GM19455 (cell line): ENCODE measurements around the gene LEUTX.
"Not testable (repeated sequence)": the region's sequence is repeated elsewhere in the genome, so short reads cannot be mapped to it uniquely, and the experiment has no call there.

Source experiments
- ATAC-seq: cut with Tn5 transposase; IDR thresholded peaks from one replicate; pipeline ENCODE4 v1.9.1; 2021; ENCODE audit not compliant: unreplicated experiment

Gene LEUTX

DNA sequence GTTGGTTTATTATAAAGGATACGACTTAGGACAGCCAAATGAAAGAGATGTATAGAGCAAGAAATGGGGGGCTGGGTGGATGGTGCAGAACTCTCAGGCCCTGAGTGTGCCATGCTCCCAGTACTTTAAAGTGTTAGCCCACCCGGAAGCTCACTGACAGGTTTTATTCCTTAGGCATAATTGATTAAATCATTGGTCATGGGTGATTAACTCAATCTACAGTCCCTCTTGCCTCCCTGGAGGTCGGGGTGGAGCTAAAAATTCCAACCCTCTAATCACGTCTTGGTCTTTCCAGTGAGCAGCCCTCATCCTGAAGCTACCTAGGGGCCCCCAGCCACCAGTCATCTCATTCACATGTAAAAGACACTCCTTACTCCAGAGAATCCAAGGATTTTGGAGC lies 9.9 kb upstream of the LEUTX start:
- no peak for ATAC-seq

DNA sequence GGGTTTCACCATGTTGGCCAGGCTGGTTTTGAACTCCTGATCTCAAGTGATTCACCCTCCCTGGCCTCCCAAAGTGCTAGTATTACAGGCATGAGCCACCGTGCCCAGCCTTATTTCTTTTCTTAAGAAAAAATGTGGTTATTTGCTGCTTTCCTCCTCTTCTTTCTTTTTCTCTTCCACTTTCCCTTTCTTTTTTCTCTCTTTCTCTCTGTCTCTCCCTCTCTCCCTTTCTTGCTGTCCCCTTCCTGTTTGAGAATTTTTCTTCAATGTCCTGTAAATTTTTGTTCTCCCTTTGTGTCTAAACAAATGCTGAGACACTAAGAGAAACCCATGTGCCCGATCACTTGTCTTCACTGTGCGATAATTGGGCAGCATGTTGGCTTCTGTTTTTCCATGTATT lies 2.2 kb downstream of the LEUTX start:
- ATAC-seq: no peak

DNA sequence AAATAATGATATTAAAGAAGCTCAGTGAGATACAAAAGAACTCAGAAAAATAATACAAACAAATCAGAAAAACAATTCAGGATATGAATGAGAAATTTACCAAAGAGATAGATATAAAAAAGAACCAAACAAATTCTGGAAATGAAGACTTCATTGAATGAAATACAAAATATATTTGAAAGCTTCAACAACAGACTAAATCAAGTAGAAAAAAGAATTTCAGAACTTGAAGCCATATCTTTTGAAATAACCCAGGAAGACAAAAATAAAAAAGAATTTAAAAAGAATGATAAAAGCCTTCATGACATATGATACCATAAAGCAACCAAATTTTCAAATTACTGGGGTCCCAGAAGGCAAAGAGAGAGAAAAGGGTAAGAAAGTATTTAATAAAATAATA lies 9.6 kb downstream of the LEUTX start:
- ATAC-seq: no peak

DNA sequence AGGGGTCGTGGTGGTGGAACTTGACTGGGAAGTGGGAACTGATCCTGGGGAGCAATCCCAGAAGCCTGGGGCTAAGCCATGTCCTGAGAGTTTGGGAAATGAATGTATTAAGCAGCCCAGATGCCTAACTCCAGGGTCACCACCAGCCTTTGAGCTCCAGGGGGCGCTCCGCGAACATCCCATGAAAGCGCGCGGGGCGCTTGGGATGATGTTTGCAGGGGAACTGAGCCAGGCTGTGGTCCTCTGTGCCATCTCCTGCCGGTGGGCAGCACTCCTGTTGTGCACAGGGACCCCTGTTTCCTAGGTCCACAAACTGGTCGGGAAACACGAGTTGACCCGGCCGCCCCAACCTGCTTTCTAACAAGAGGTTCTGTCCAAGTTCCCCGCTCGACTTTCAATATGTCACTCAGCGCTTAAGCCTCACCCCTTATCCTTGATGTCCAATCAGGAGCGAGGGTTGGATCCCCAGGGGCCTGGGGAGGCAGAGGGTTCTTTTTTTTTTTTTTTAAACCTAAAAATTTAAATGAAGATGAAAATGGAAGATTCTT lies 14.4 kb downstream of the LEUTX start:
- ATAC-seq: peak; percentile 76

DNA sequence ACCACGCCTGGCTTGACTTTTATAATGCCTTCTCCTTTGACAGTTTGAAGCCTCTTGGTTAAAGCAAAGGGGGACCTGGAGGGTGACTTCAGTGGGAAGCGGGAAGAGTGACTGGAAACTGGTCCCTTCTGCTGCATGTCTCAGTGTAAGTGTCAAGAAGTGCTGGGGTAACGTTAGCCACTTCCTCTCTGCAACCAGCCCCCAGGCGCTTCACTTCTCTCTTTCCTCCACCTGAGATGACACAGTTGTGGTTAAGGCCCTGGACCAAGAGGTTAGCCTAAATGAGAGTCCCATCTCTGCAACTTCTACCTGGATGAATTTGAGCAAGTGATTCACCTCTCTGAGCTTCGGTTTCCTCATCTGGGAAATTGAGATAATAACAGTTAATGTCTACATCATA lies 16.3 kb downstream of the LEUTX start:
- no peak for ATAC-seq

DNA sequence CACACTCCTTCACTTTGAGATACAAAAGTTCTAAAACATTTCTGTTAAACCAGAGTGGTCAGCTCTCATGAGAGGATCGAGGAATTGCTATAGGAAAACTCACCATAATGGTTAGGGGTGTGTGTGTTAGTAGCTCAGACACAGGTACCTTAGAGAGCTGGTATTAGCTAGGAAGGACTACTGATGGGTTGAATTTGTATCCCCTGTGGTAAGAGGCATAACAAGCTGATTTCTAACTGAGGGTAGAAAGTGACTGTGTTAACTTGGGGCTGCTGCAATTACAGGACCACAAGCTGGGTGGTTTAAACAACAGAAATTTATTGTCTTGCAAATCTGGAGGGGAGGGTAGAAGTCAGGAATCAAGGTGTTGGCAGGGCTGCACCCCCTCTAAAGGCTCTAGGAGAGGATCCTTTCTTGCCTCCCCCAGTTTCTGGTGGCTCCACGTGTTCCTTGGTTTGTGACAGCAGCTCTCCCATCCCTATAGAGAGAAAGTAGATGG lies 17.4 kb downstream of the LEUTX start:
- no peak for ATAC-seq

DNA sequence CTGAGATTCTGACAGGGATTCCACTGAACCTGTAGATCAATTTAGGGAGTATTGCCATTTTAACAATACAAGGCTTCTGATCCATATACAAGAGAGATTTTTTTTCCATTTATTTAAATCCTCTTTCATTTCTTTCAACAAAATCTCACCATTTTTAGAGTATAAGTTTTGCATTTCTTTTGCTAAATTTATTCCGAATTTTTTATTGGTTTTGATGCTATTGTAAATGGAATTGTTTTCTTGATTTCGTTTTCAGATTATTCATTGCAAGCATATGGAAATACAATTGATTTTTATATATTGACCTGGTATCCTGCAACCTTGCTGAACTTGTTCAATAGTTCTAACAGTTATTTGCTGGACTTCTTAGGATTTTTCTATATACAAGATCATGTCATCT lies 18.4 kb downstream of the LEUTX start:
- ATAC-seq: no peak

DNA sequence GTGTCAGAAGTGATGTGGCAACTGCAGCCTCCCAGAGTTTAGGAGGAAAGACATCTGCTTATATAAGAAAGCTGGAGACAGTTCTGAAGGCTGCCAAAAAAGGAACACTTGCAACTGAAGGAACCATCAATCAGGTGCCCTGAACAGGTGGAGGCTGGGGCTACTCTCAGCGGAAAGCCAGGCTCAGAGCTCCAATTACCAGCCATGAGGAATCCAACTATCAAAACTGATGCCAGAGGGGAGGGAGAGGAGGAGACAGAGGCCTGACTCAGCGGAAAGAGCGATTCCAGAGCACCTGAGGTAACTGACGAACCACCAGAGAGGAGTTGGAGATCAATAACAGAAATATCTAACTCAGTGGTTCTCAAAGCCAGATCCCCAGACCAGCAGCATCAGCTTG lies 24.3 kb downstream of the LEUTX start:
- ATAC-seq: no peak

DNA sequence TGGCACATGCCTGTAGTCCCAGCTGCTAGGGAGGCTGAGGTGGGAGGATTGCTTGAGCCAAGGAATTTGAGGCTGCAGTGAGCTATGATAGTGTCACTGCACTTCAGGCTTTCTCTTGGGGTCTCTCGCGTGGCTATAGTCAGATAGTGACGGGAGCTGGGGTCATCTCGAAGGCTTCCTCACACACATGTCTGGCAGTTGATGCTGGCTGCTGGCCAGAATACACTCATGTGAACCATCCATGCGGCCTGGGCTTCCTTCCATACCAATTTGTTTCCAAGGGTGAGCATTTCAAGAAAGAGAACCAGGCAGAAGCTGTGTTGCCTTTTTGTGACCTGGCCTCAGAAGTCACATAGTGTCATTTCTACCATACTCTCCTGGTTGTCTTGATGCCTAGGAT lies 26.4 kb downstream of the LEUTX start:
- no peak for ATAC-seq

DNA sequence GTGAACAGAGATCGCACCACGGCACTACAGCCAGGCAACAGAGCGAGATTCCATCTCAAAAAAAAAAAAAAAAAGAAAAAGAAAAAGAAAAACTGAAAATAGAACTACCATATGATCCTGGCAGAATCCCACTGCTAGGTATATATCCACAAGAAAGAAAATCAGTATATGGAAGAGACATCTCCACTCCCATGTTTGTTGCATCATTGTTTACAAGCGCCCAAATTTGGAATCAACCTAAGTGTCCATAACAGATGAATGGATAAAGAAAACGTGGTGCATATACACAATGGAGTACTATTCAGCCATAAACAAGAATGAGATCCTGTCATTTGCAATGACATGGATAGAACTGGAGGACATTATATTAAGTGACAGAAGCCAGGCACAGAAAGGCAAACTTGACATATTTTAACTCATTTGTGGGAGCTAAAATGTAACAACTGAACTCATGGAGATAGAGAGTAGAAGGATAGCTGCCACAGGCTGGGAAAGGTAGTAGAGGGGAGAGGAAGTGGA lies 29.3 kb downstream of the LEUTX start:
- ATAC-seq: no peak

DNA sequence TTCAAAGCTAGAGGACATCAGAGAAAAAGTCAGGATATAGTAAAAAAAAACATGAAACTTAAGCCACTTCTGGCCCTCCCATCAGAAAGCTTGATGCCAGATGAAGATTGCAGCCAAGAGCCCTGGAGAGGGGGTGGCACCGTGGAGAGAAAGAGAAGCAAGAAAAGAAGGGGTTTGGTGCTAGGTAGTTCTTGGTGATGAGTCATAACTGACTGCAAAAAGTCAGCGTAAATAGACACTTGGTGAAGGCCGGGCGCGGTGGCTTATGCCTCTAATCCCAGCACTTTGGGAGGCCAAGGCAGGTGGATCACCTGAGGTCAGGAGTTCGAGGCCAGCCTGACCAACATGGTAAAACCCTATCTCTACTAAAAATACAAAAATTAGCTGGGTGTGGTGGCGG lies 30.0 kb downstream of the LEUTX start:
- not testable (repeated sequence) for ATAC-seq

DNA sequence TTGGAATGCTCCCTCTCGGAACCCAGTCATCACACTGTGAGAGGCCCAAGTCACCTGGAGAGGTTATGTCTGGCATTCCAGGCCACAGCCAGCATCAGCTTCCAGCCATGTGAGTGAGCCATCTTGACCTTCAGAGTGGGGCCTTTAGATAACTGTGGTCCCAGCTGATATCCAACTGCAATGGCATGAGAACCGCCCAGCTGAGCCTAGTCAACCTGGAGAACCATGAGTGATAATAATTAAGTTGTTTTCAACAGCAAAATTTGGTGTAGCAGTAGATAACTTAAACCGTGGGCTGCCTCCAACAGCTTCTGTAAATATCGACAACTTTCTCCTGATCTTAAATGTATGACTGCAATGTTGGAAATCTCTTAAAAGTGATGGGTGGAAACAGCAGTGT lies 30.7 kb downstream of the LEUTX start:
- no peak for ATAC-seq

DNA sequence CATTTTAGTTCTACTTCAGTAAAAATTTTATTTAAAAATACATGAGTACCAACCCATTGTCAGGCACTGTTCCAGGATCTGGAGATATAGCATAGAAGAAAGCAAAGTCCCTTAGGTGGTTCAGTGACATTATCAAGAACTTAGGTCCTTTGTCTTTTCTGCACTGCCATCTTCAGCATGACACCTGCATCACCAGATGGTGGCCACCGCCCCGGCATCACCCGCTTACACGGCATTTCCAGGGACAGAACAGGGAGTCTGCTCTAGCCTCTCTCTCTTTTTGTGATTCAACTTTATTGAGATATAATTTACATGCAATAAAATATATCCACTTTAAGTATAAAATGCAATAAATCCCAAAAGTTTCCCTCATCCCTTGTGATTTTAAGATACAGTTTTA lies 31.8 kb downstream of the LEUTX start:
- ATAC-seq: no peak

DNA sequence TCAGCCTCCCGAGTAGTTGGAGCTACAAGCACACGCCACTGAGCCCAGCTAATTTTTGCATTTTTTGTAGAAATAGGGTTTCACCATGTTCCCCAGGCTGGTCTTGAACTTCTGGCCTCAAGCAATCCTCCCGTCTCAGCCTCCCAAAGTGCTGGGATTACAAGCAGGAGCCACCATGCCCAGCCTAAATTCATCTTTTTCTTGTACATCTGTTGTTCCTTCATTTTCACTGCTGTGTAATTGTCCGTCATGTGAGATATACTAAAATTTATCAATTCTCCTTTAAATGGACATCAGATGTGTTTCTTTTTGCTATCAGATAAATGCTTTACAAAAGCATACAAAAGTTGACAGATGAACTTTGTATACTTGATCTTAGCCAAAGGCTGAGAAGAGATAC lies 32.4 kb downstream of the LEUTX start:
- ATAC-seq: no peak

DNA sequence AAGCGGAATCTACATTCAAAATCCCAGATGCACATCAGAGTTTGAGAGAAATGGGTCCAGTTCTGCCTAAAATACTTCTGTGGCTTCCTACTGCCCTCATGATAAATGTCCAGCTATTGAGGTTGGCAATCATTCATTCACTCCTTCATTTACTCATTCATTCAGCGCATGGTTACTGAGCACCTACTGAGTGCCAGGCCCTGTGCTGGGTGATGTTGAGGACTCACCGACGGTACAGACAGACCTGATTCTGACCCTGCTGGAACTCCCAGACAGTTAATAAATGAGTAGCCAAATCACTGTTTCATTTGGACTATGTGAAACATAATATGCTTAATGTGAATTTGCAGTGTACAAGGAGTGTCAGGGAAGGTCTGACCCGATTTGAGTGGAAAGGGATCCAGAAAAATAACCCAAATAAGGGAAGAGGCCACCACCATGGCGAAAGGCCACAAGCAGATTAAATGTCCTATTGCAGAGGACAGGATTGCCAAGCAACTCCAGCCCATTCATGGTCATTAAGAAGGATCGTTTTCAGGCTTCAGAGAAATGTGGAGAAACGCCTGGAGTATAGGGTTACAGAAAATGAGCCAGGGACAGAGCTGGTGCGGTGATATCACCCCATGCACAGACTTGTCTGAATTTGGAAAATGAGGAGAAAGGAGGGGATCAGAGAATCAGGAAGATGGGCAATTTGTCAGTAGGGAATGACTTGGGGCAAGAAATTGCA lies 34.8 kb downstream of the LEUTX start:
- no peak for ATAC-seq

DNA sequence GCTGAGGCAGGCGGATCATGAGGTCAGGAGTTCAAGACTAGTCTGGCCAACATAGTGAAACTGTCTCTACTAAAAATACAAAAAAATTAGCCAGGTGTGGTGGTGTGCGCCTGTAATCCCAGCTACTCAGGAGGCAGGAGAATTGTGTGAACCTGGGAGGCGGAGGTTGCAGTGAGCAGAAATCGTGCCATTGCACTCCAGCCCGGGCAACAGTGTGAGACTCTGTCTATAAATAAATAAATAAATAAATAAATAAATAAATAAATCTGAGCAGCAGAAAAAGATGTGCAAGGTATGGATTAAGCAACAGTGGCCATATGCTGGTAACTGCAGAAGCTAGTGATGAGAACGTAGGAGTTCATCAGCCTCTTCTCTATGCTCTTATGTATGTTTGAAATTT lies 35.5 kb downstream of the LEUTX start:
- ATAC-seq: not testable (repeated sequence)

DNA sequence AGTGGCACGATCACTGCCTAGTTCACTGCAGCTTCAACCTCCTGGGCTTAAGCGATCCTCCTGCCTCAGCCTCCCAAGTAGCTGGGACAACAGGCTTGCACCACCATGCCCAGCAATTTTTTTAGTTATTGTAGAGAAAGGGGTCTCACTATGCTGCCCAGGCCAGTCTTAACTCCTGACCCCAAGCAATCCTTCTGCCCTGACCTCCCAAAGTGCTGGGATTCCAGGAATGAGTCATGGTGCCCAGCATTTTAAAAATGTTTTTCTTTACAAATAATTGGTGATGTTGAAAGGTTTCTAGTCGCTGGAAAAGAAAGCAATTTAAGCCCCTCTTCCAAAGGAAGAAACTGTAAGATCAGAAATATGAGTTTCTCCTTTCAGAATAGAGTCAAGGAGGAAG lies 35.9 kb downstream of the LEUTX start:
- ATAC-seq: no peak

DNA sequence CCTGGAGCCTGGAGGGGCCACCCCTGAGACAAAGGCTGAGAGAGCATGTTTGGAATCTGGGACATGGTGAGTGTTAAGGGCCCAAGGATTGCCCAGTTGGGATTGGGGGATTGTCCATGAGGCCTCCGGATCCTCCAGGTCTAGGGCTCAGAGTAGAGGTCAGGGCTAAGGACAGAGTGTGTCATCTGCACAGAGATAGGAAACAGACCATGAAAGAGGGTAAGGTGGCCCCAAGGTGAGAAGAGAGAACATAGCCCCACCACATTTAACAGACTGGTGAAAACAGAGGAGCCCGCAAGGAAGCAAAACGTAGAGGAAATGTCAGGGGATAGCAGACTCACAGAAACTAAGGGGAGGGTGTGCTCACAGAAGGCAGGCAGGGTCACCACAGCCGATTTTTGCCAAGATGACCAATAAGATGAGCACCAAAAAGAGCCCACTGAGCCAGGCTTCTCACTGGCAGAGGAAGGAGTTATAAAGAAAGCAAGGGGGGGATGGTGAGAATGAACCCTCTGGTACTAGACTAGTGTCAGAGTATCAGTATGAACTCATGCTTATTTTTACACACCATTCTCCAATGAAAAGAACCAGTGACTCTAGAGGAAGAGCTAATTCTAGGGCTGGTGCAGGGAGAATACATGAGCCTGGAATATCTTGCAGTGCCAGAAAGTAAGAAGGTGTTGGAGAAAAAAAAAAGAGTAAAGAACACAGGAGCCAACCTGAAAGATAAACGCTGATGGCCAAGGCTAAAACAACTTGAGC lies 37.8 kb downstream of the LEUTX start:
- ATAC-seq: no peak

DNA sequence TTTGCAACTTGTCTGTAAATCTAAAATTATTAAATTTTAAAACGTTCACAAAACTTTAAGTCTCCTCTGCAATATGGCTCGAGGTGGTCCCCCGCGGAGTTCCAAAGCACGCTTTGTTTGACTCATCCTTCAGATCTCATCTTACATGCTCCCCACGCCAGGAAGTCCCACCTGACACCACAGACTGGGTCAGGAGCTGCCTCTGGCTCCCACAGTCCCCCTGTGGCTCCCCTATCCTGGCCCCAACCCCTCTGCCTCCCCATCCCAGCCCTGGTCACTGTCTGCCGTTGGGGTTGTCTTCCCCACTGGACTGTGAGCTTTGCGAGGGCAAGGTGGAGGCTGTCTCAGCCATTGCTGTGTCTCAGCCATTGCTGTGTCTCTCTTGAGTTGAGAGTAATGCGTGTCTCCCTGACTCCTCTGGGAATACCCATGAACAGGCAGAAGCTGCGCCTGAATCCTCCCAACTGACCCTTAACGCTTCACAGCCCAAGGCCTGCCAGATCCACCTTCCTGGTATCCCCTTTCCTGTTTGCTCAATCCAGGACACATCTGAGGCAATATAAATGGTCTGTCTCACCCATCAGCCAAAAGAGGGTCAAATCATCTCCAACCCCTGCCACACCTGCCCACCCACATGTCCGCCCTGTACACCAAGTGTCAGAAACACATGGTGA lies 39.4 kb downstream of the LEUTX start:
- no peak for ATAC-seq

DNA sequence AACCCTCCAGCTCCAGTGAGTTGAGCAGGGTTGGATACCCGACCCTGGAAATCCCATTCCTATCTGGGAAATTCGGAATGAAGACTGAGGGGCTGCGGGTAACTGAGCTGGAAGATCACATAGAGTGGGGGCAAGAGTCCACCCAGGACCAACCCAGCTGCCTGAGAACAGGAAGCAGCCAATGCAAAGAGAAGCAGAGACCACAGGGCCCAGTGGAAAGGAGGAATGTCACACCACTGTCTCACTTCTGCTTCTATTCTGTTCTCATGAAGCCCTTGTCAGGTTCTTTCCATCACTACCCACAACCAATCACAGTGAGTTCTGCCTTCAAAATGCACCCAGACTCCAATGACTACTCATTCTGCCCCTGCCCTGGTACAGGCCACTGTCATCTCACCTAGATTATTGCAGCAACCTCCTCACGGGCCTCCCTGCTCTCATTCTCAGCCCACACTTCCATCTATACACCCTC lies 40.0 kb downstream of the LEUTX start:
- ATAC-seq: no peak

DNA sequence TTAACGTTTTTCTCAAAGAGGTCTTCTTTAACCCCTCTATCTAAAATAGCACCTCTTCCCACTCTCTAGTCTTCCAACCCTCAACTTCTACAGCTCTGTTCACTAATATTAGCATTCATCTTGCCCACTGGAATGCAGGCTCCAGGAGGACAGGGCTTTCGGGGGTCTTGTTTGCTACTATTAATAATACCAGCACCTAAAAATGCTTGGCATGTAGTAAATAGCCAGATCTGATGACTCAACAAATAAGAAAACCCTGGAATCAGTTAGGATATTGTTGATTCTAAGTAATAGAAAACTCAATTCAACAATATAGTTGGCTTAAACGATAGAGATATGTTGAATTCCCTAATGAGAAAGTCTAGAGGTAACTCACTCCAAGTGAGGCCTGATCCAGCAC lies 41.1 kb downstream of the LEUTX start:
- ATAC-seq: no peak
